AG09309 (cell line): Measurements from ENCODE around the gene DENND4A.

Source experiments
- DNase-seq: peaks from one replicate; pipeline ENCODE4 v3.0.0-alpha.2; 2010; ENCODE audit warnings: low read depth
- H3K4me3 ChIP-seq: 2 replicates; pipeline ENCODE4 v1.5.1; 2011; ENCODE audit warnings: mild to moderate bottlenecking, low read depth, low read length, moderate library complexity; ENCODE audit not compliant: control insufficient read depth
- TF ChIP-seq, protein P1 (sequence below): IDR thresholded peaks from 2 replicates; pipeline ENCODE4 v1.5.1; 2011; ENCODE audit warnings: mild to moderate bottlenecking, low read depth, low read length, inconsistent platforms; ENCODE audit not compliant: insufficient read depth, control insufficient read depth; ENCODE audit errors: missing control alignments

DENND4A gene

DNA sequence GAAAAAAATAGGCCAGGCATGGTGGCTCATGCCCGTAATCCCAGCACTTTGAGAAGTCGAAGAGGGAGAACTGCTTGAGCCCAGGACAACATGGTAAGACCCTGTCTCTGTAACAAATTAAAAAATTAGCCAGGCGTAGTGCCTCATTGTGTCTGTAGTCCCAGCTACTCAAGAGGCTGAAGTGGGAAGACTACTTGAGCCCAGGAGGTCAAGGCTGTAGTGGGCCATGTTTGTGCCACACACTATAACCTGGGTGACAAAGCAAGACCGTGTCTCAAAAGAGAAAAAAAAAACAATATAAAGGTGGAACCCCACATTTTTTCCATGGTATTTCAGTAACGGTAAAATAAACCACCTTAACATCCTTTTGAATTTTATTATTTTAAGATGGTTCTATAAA, 69.9 kb downstream of the DENND4A start:
- no peak overlapping the region for H3K4me3 ChIP-seq
- TF ChIP-seq, protein P1, sequence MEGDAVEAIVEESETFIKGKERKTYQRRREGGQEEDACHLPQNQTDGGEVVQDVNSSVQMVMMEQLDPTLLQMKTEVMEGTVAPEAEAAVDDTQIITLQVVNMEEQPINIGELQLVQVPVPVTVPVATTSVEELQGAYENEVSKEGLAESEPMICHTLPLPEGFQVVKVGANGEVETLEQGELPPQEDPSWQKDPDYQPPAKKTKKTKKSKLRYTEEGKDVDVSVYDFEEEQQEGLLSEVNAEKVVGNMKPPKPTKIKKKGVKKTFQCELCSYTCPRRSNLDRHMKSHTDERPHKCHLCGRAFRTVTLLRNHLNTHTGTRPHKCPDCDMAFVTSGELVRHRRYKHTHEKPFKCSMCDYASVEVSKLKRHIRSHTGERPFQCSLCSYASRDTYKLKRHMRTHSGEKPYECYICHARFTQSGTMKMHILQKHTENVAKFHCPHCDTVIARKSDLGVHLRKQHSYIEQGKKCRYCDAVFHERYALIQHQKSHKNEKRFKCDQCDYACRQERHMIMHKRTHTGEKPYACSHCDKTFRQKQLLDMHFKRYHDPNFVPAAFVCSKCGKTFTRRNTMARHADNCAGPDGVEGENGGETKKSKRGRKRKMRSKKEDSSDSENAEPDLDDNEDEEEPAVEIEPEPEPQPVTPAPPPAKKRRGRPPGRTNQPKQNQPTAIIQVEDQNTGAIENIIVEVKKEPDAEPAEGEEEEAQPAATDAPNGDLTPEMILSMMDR, result no peak
- DNase-seq, result no peak

DNA sequence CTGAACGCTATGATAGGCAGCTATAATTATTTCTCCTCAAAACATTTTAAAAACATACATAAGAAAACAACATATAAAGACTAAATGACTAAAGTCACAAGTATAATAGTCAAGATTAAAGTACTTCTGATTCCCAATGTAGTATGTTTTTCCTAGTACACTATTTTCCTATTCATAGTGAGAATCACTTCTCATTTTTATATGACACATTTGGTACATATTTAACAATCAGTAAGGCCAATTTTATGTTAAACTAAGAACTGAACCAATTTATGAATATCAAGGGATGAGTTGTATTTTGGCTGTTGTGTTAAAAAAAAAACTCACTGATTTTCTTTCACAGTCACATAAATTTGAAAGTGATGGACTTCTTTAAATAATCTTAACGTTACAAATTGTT, 79.7 kb downstream of the DENND4A start:
- H3K4me3 ChIP-seq, result no peak overlapping the region
- TF ChIP-seq, protein P1, result no peak
- no peak for DNase-seq

DNA sequence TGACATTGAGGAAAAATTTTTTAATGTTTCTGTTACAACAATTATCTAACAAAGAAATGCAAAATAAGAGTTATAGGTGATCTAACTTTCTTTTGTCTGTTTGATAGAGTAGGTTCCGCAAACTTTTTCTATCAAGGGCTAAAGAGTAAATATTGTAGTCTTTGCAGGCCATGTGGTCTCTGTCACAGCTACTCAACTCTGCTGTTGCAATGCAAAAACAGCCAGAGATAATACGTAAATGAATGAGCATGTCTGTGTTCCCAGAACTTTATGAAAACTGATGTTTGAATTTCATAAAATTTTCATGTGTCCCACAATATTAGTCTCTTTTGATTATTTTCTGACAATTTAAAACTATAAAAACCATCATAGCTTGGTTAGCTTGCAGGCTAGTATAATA, 97.0 kb downstream of the DENND4A start:
- TF ChIP-seq, protein P1, result no peak
- no peak overlapping the region for H3K4me3 ChIP-seq
- no peak for DNase-seq

DNA sequence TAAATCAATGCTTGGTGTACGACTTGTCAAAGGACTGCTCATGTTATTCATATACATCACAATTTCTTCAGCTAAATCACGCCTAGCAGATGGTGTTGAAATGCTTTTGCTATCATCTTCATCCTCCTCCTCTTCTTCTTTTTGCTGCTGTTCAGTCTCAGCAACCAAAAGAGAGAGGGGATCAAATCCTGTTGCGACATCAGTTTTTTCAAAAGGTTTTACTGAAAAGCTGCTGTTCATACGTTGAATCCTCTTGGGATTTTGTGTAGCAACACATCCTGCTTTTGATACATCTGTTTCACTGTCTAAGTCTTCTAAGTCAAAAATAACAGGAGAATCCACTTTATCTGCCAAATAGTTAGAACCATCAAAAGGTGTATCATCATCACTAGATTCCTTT, 101.3 kb downstream of the DENND4A start:
- H3K4me3 ChIP-seq, result no peak overlapping the region
- DNase-seq, result no peak
- TF ChIP-seq, protein P1, result no peak

DNA sequence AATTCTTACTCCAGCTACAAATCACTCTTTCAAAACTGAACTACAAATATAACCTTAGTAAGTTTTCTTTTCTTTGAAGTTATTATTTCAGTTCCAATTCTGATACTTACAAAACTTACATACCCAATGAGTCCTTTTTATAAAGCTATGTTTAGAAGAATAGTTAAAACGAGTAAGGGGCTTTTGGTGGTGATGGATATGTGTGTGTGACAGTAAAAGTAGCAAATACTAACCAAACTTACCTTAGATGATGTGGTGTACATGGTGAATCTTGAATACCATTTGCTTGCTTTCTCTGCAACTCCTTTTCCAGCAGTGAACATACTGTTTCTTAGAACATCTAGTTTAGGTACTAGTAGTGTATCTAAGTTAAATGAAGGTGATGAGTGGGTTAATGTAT, 101.9 kb downstream of the DENND4A start:
- H3K4me3 ChIP-seq, result no peak overlapping the region
- TF ChIP-seq, protein P1, result no peak
- no peak for DNase-seq

DNA sequence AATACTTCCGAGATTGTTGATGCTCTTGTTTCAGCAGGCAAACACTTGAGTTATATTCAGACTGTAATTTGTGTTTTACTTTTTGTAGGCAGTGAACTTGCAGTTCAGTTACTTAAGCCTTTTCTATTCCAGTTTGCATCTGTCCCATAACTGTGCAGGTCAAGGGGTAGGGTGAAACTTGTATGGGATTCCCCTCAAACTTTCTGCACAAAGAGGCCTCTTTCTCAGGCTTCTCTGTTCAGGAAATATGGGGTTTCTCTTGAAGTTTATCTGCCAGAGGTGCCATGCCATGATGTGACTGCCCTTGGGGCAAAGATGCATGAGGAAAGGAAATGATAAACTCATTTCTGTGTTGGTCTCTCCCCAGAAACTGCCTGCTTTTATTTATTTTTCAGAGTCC, 103.6 kb downstream of the DENND4A start:
- TF ChIP-seq, protein P1, result no peak
- no peak overlapping the region for H3K4me3 ChIP-seq
- no peak for DNase-seq

DNA sequence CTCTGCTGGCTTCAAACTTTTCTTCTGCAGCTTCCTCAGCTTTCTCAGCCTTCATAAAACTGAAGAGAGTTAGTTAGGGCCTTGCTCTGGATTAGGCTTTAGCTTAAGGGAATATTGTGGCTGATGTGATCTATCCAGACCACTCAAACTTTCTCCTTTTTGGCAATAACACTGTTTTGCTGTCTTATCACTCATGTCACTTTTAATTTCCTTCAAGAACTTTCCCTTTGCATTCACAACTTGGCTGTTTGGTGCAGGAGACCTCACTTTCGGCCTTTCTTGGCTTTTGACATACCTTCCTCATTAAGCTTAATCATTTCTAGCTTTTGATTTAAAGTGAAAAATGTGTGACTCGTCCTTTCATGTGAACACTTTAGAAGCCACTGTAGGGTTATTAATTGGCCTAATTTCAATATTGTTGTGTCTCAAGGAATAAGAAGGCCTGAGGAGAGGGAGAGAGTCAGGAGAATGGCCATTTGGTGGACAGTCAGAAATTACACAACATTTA, 109.6 kb downstream of the DENND4A start:
- no peak overlapping the region for H3K4me3 ChIP-seq
- DNase-seq, result no peak
- TF ChIP-seq, protein P1, result no peak
